ENCODE measurements around the gene MMP25.

DNA sequence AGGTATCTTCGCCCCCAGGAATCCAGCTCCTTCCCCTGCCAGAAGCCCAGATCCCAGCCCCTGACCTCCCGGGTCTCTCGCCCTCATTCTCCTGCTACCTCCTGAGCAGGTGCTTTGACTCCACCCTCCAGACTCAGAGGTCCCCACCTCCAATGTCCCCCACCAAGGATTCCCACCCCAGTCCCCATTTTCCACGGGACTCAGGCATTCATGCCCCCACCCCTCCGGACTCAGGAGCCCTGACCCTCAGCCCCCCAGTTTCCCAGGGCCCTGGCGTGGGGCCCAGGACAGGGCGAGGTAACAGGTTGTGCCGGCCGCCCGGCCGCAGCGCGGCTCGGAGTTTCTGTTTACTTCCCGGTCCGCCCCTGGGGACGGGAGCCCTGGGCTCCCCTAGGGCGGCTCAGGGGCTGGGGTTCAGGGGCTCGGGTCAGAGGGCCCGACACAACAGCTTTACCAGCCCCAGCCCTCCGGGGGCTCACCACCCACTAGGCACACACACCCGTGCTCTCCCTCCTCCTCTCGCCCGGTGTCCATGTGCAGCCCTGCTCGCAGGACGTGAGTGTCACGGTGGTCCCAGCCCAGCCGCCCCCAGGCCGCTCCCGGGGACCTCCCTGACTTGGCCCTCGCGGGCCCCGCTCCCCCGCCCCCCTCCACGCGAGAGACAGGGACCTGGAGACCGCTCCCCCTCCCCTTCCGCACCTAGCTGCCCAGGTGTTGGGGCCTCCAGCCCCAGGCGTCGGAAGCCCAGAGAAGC lies 10.2 kb upstream of the MMP25 start:
- TF ChIP-seq YY1 (IDR thresholded peaks at IDR 0.05; ENCODE audit: low read depth) = no peak
- TF ChIP-seq CREB1 (IDR thresholded peaks at IDR 0.05; ENCODE audit: low read depth) = no peak
